OCI-LY7 (cell line): ENCODE data around the gene C14orf93. TPM values are rescaled to one million over a fixed set of nuclear protein-coding genes. Genes with fewer than 3 reads are reported as not detected.

Experiments
- BruUV-seq: library from RNA; stranded (reverse); fragments of 400-500 nt; replicated peaks from 2 replicates; lab custom pipeline; 2021; lab: Mats Ljungman, UMichigan
- CTCF ChIA-PET: fragments of 300-600 bp; sonication (Branson Sonifier 250); formaldehyde crosslinking; loops from one replicate; lab custom pipeline; 2022; ENCODE audit warnings: antibody characterized with exemption; ENCODE audit not compliant: unreplicated experiment; lab: Charles Lee
- POLR2A ChIA-PET: fragments of 300-600 bp; sonication (Branson Sonifier 250); formaldehyde crosslinking; loops from one replicate; lab custom pipeline; 2022; ENCODE audit warnings: antibody characterized with exemption; lab: Charles Lee
- DNase-seq: peaks from one replicate; pipeline ENCODE4 v3.0.0-alpha.2; 2015; ENCODE audit warnings: low spot score
- H2AFZ ChIP-seq: fragments of 200-600 bp; sonication (generic), shearing (Covaris generic); 2 replicates; pipeline ENCODE4 v1.6.1; 2014; ENCODE audit warnings: mild to moderate bottlenecking, antibody characterized with exemption, low read length, moderate library complexity
- H3K27ac ChIP-seq: fragments of 200-600 bp; sonication (generic); 2 replicates; pipeline ENCODE4 v1.5.1; 2014; ENCODE audit warnings: mixed run types, low read depth, mild to moderate bottlenecking, moderate library complexity, low read length, inconsistent platforms; ENCODE audit not compliant: poor library complexity, severe bottlenecking
- H3K36me3 ChIP-seq: fragments of 200-600 bp; sonication (generic); 2 replicates; pipeline ENCODE4 v1.6.1; 2014; ENCODE audit warnings: mild to moderate bottlenecking, antibody characterized with exemption, low read length, moderate library complexity, mixed read lengths; ENCODE audit not compliant: insufficient read depth
- H3K4me1 ChIP-seq: fragments of 200-600 bp; sonication (generic); 2 replicates; pipeline ENCODE4 v1.5.1; 2014; ENCODE audit warnings: mild to moderate bottlenecking, low read length; ENCODE audit not compliant: insufficient read depth, poor library complexity, severe bottlenecking
- H3K4me2 ChIP-seq: fragments of 200-600 bp; sonication (generic); 2 replicates; pipeline ENCODE4 v1.6.1; 2014; ENCODE audit warnings: mild to moderate bottlenecking, low read length
- H3K4me3 ChIP-seq: fragments of 200-600 bp; sonication (generic); 2 replicates; pipeline ENCODE4 v1.5.1; 2014; ENCODE audit warnings: mild to moderate bottlenecking, low read depth, low read length; ENCODE audit not compliant: poor library complexity, severe bottlenecking
- H3K79me2 ChIP-seq: fragments of 200-600 bp; sonication (generic); 2 replicates; pipeline ENCODE4 v1.6.1; 2016; ENCODE audit warnings: low read depth, mild to moderate bottlenecking, low read length, moderate library complexity, mixed read lengths; ENCODE audit not compliant: insufficient read depth
- H3K9me2 ChIP-seq: fragments of 200-600 bp; sonication (generic); 2 replicates; pipeline ENCODE4 v1.6.1; 2016; ENCODE audit warnings: mild to moderate bottlenecking, low read length, mixed read lengths; ENCODE audit not compliant: insufficient read depth
- H3K9me3 ChIP-seq: fragments of 200-600 bp; sonication (generic); 2 replicates; pipeline ENCODE4 v1.6.1; 2014; ENCODE audit warnings: mild to moderate bottlenecking, mixed run types, low read length, mixed read lengths
- H4K20me1 ChIP-seq: fragments of 200-600 bp; sonication (generic); 2 replicates; pipeline ENCODE4 v1.6.1; 2014; ENCODE audit warnings: mild to moderate bottlenecking, antibody characterized with exemption, low read length, moderate library complexity, mixed read lengths; ENCODE audit not compliant: insufficient read depth
- CTCF ChIP-seq: fragments of 200-600 bp; sonication (generic); conservative IDR thresholded peaks from 2 replicates; pipeline ENCODE4 v1.5.1; 2014; ENCODE audit warnings: mild to moderate bottlenecking, antibody characterized with exemption, low read length, moderate library complexity, mixed read lengths
- EZH2phosphoT487 ChIP-seq: fragments of 200-600 bp; sonication (generic); IDR thresholded peaks from 2 replicates; pipeline ENCODE4 v1.6.1; 2018; ENCODE audit warnings: low read depth, borderline replicate concordance, mild to moderate bottlenecking, mixed run types, antibody characterized with exemption, low read length, moderate library complexity, mixed read lengths
- intact Hi-C: fragments of 100-400 bp; cut with micrococcal nuclease; formaldehyde crosslinking; loops from one replicate; pipeline ENCODE4 v1.10.0; 2022; ENCODE audit not compliant: unreplicated experiment
- total RNA-seq, 2 experiments: library from RNA; depleted of rRNA in 1 of 2; stranded (reverse); fragments of >200 nt in 1 of 2; shearing (Covaris generic) in 1 of 2; gene quantifications; 2 replicates each; pipeline ENCODE4 v1.2.3, GENCODE V29; 2014 to 2022

The C14orf93 gene
- total RNA-seq, 2 experiments from 2014 or later = 15.2 to 17.9 TPM

- ChIA-PET CTCF (interaction anchor here (1.5 to 2.1 kb wide), 4 partner anchors 10 to 77 kb away, joined by 4 to 8 read pairs (median 7); no protein-coding TSS in a partner anchor), POLR2A (interaction anchor here (0.9 kb wide), 1 partner anchor 14 kb away, joined by 3 read pairs; no protein-coding TSS in a partner anchor)
- Histone ChIP-seq H3K36me3 (peaks cover 13% of the 10 kb centered on the region; the same call in 1 of the 2 replicates), H3K27ac (no peak overlapping the region), H4K20me1 (no peaks in the 10 kb centered on the region), H3K4me1 (no peaks in the 10 kb centered on the region), H2AFZ (no peak overlapping the region), H3K9me2 (no peaks in the 10 kb centered on the region), H3K4me3 (no peak overlapping the region), H3K4me2 (no peak overlapping the region), H3K79me2 (no peaks in the 10 kb centered on the region), H3K9me3 (no peaks in the 10 kb centered on the region)
- DNase-seq = no peak
- BruUV-seq = no TSS peak
- TF ChIP-seq EZH2phosphoT487 (no peak), CTCF (no peak)
- intact Hi-C loops = loop anchor here (5.0 kb wide), 1 partner anchor 202 kb away; no protein-coding TSS in a partner anchor
Measured at GRCh38 chr14:22984959-22985658, 24.8 kb downstream of the C14orf93 start.

GRCh38 chr14:22982477-22983245 lies 27.3 kb downstream of the C14orf93 start, which contains the start of gene AJUBA:
AJUBA (minus strand) TSS chr14:22982551; CDS start chr14:22982266, 285 bp downstream.
- Histone ChIP-seq H3K9me2 (no peaks in the 10 kb centered on the region), H2AFZ (no peak within 1 kb of the TSS), H3K9me3 (no peaks in the 10 kb centered on the region), H3K79me2 (no peaks in the 10 kb centered on the region), H3K4me2 (no peak within 1 kb of the TSS), H3K4me3 (no peak within 1 kb of the TSS), H3K36me3 (peaks cover 13% of the 10 kb centered on the region; the same call in 1 of the 2 replicates), H3K4me1 (no peaks in the 10 kb centered on the region), H3K27ac (no peak within 1 kb of the TSS), H4K20me1 (no peaks in the 10 kb centered on the region)
- TF ChIP-seq EZH2phosphoT487 (no peak), CTCF (no peak)
- ChIA-PET CTCF (interaction anchor here (1.0 kb wide), 1 partner anchor 53 kb away, joined by 5 read pairs; no protein-coding TSS in a partner anchor), POLR2A (no interaction called here)
- intact Hi-C loops = no loop called here
- no TSS peak for BruUV-seq
- DNase-seq = no peak
